IPS-NIHi11 (cell line): ENCODE data around the gene ZBTB18.
A peak's percentile ranks its signal among the peaks of the same experiment; 100 is the strongest.

Experiments
- DNase-seq: peaks from one replicate; pipeline ENCODE4 v3.0.0; 2012; ENCODE audit warnings: mixed read lengths, low spot score

Gene ZBTB18

DNA sequence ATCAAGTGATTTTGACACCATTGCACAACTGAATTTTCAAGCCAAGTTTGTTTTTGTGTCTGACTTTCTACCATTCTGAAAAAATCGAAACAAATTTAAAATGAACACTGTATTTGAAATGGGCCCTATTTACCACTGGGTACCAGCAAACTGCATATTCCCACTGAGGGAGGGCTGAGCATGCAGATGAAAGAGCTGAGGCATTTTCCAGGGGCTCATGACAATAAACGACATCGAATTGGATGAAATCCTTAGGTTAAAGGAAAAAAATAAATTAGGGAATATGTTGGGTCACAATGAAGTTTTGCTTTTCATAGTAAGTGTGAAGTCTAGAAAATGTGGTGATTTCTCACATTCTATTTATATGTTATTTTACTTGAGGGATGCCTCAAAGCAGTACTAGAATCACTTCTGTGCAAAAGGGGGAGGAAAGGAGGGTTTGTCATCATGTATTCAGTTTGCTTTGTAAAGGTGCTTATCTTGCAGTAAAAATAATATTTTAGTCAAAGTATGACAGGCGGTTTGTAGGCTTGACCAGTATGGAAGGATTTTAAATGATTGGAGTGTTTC, 11.2 kb downstream of the ZBTB18 start:
- no peak for DNase-seq

DNA sequence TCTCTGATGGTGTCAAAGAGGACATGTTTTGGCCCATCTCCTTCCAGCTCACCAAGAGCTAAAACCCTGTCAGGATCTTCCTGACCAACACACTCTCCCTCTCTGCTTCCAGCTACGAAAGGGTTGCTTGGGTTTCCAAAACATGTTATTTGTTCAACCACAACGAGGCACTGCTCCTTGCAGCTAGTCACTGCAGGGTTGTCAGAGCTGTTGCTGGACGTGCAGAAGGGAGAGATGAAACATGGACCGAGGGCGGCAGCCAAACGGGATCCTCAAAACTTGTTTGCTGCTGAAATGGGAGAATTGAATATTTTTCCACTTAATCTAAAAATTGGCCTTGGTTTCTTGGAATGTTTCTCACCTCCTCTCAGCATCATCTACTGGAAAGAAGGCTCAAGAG, 12.4 kb downstream of the ZBTB18 start:
- DNase-seq: no peak

DNA sequence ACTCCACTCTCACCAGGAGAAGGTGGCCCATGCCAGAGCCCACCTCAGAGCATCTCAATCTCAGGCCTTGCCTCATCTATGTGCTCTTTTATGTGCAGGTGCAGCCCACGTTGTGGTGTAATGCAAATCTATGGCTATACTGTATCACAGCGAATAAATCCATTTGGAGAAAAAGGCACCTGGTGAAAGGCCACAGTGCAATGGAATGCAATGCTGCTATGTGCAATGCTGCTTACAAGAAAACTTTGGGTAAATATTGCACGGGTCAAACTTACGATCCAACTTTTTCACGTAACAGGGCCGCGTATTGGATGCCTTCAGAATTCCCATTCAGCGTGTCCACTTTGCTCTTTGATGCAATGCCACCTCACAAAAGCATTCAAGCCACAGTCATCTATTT, 13.5 kb downstream of the ZBTB18 start:
- no peak for DNase-seq

DNA sequence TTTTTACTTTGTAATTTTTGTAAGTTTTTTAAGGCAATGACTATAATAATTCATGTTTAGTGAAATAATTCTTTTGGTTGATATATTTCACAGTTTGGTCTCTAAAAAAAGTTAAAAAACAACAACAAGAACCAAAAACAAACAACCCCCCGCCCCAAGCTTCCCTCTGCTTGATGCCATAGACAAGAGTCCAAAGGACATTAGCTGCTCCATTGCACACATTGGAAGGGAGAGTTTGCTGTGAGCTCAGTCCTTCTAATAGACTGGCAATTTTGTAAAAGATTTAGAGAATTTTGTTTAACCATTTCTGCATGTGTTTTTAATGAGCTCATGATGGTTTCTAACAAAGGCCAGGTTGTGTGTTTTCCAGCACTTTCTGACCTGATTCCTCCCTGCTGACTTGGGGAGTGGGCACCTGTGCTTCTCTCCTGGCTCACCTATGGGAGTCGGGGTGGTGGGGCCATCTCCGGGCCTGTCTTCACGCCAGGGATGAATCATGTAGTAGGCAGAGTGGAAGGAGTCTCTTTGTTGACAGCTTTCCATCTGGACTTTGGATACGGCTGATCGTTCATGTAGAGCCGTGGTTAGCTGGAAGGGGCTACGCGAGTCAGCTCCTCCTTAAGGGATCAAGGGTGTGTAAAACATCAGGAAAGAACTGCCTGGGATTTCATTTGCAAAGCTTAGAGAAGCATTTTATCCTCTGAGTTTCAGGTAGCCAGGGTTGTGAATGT, 14.1 kb downstream of the ZBTB18 start:
- no peak for DNase-seq

DNA sequence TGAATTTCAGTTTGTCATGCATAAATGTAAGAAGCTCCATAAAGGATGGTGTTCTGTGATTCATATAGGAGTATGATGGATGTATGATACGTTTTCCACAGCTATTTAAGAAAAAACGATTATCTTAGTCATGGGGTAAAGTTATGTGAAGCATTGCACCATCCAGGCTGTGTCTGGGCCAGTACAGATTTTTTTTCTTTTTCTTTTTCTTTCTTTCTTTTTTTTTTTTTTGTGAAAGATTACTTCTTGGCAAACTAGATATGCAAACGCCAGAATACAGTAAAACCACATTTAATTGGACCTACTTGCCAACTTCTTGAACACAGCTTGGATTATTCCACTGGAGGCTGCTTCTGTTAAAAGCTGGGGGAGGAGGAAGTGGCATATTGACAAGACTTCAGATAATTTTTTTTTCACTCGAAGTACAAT, 14.9 kb downstream of the ZBTB18 start:
- DNase-seq: no peak

DNA sequence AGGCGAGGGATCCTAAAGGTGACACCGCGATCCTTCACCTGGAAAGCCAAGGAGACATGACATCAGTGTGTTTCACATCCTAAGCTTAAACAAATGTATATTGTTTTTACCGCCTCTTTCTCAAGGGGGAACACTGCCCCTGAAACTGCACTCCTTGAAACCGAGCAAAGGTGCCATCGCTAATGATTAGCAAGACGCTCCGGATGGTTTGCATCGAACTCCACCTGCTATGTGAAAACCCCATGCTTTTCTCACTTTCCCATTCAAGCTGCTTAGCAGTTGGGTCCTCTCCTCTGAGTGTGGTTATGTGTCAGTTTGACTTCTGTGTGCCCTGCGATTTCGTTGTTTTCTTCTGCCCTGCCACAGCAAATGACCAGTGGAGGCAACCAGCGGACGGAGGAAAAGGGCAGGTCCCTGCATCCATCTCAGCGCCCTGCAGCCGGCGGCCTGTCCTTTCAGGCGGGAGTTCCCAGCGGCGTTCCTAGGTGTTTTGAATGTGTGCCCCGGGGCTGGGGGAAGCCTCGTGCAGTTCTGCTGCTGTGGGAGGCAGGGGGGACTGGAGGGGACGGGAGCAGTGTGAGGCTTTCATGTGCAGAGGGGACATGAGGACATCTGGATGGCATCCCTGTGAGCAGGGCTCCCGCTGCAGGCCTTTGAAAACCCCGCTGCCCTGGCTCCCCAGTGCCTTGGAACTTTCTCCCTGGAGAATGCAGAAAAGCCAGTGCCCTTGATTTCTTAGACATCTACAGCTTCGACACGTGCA, 16.1 kb downstream of the ZBTB18 start:
- peak; percentile 38 for DNase-seq

DNA sequence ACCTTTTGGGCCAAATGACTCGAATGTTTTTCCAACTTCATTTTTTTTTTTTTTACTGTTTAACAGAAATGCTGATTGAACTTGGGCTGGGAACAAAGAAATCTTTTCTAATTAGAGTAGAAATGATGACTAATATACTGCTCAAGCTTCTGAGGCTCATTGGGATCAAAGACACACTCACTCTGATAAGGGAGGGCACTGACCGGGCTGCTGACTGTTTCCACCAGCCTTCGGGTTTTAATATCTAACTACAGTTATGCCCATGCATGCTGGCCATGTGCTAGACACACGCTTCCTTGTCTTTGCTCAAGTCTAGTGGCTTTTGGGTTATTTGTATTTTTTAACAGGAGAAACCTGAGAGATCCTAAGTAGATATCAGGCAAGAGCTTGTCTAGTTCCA, 16.8 kb downstream of the ZBTB18 start:
- no peak for DNase-seq

DNA sequence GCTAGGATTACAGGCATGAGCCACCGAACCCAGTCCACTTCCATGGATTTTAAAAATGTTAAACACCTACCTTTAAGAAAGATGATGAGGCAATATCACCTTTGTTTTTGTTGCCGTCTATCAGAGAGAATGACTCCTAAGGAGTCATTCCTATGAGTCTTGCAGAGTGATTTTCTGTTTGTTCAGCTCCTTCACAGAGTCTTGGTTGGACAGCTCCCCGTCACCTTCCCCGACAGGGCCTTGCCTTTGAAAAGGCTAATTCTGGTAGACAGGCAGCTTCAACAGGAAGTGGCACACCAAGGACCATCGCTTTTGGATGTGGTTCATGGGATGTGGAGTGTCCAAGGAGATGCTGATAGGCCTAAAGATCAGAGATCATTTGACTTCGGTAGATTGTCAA, 17.5 kb downstream of the ZBTB18 start:
- no peak for DNase-seq

DNA sequence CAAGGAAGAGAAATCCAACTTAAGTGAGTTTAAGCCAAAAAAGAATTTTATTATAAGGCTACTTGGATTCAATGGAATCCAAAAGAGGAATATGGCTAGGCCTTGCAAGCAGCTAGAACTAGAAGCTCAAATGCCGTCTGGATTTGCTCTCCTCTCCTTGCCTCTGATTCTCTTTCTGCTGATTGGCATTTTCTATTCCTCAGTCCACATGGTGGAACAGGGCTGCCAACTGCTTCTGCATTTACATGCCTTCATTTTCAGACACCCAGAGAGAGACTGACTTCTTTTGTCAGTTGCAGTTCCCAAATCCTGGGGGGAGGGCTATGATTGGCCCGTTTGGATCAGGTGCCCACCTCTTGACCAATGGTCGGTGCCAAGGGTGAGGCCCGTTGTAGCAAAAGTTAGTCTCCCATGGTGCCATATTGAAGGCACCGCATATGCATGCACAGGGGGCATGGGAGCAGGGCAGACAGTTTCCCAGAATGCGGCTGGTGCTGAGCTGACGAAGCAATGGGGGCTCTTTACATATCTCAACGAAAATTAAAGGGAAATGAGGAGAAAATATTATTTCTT, 18.3 kb downstream of the ZBTB18 start:
- no peak for DNase-seq

DNA sequence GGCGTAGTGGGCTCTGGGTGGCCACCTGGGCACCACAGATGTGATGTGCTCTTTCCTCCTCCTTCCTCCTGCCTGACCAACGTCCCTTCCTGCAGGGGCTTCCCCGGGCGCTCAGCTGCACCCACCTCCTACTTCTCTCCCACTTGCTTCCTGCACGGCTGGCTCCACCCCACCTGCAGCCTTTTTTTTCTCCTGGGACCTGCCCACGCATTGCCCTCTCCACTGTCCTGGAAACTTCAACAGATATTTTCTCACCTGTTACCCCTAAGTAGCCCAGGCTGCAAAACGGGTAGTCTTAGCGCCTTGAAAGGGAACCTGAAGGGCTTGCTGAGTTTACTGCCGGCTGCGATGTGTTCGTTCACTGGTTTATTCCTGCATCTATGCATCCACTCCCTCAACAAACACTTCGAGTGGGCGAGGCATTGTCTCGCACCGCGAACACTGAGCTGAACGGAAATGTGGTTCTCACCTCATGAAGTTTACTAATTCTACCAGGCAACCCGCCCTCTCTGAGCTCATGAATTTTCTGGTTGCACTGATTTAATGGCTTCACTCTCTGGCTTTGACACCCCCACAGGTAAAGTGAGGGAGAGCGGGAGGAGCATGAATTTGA, 23.6 kb downstream of the ZBTB18 start:
- DNase-seq: no peak

DNA sequence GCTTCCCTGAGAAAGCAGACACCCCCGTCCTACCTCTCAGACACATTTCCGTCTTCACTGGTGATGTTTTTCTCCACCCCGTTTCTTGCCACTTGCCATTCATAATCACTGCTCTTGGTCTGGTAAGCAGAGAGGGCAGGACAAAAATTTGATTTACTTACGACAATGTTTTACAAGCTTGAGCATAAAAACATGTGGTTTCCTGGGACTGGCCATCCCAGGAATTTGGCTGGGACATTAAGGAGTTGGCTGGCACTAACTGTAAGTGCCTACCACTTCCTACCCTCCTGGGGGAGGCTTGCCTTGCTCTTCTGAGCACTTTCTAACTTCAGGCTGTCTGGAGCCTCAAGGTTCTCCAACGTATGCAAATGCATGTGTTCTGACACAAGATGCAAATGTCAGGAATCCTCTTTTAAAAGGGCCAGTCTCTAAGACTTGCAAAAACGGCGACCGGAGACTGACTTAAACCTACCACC, 24.2 kb downstream of the ZBTB18 start:
- peak; percentile 32 for DNase-seq

DNA sequence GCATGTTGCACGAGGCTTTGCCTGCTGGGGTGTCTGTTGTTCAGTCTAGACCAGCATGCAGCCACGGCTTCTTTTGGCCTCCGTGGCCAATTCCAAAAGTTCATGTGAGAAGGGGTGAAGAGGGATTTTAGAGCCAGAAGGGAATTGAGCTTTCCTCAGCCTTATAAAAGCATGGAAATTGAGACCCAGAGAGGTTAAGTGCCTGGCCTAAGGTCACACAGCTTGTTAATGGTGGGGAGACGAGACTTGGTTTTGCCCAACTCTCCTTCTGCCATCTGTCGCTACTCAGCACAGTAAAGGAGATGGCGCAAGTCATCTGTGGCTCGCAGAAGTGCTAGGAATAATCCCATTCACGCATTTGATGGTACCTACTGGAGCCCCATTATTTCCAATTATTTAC, 25.7 kb downstream of the ZBTB18 start:
- DNase-seq: no peak

DNA sequence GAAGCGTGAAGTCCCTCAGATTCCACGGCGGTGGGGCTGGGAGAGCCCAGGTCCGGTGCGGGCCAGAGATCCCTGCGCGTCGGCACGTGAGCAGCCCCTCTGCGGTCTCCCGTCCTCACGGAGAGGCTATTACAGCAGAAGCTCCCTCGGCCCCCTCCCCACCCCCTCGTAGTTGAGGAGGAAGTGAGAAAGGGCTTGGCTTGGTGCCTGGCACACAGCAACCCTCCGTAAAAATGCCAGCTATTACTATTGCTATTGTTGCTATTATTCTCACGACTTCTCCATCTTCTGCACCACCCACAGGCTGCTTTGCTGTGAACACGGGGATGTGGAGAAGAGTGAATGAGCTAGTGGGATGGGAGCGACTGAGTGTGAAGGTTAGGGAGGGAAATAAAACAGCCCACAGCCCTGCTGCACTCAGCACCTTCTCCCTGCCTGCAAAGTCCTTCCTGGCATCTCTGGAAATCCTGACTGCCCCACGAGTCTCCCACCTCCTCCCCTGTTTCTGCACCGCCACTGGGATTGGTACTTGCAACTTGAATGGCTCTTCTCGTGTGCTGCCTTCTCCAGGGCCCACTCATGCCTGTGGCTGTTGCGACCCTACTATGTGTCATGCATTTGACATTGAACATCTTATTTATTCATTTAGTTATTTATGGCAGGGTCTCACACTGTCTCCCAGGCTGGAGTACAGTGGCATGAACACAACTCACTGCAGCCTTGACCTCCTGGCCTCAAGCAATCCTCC, 26.6 kb downstream of the ZBTB18 start:
- no peak for DNase-seq

DNA sequence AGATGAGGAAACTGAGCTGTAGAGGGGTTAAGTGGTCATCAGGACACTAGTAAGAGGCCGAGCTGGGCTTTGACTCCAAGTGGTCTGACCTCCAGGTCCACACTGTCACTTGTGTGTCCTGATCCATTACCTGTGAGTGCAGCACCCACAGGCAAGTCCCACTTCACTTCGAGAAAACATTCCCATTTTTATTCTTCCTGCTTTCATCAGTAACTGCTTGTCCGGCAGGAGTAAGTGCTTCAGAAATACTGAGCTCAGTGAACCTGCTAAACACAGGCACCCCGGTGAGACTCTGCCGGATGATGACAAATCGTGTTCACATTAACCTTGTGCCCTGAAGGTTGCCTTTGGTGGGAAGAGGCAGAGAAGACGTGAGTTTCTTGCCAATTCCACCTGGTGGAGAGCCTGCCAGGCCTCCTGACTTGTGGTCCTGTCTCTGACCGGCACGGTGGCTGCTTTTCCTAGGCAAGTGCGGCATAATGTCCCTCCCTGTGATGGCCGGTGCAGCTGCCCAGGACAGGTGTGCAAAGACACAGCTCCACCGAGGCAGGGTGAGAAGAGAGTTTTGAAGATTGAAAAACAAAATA, 29.4 kb downstream of the ZBTB18 start:
- no peak for DNase-seq

DNA sequence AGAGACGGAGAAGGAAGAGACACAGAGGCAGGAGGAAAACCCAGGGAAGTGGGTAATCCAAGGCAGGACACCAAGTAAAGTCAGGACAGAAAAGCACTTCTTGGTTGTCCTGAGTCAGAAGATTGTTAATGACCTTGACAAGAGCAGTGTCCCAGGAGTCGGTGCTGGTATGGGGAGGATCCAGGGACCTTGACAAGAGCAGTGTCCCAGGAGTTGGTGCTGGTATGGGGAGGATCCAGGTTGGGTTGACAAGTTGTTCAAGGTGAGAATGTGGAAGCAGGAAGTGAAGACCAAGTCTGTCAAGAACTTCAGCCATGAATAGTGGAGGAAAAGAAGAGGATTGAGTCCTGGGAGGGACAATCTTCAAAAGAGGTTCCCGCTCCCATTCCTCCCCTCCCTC, 31.9 kb downstream of the ZBTB18 start:
- DNase-seq: no peak

DNA sequence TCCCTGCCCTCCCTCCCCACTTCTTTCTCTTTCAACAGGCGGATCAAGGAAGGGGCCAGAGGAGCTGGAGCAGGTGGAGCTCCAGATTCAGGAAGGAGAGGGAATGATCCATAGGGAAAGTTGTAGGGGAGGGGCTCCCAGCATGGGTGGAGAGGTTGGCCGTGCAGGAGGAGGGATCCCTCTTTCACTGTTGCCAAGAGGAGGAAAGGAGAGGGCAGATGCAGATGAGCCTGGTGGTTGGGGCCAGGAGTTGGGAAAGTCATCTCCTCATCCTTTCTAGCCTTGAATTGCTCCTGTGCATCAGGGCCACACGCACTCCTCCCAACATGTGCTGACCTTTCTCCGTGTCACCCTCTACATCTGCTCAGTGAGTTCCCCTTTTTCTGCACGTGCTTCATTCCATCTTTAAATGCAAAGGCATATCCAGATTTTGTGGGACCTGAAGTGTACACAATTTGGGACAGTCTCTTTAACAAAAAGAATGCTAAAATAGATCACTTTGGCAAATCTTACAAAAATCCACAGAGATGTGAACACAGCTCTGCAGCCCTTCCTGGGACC, 32.4 kb downstream of the ZBTB18 start:
- DNase-seq: no peak

DNA sequence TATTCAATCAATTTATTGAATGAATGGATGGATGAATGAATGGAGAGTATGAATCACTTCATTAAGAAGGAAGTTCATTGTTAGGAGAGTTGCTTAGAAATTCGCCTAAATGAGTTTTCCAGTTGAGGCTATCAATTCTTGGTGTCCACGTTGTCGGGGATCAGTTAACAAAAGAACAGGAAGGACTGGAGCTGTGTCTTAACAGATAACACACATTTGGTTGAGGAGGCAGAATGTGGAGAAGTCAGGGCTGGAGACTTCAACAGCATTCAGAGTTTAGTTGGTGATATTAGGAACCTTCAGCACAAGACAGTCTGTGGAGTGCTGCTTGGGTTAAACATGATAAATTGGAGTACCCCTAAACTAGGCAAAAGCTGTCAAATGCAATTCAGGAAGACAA, 33.7 kb downstream of the ZBTB18 start:
- DNase-seq: no peak

DNA sequence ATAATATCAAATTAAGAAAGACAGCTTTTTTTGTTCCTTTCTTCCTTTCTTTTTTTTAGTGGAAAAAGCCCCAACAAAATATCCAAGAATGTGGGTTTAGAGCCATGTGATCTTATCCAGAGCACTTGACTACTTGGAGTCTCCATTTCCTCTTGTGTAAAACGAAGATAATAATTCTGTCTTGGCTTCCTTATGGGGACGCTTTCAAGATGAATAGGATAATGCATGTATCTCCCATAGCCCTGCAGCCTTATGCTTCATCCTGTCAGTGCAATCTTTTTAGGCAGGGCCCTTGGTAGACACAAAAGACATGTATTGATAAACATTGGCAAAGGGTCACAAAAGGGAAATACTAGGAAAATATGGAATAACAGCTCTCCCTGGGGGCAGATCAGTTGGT, 34.8 kb downstream of the ZBTB18 start:
- no peak for DNase-seq

DNA sequence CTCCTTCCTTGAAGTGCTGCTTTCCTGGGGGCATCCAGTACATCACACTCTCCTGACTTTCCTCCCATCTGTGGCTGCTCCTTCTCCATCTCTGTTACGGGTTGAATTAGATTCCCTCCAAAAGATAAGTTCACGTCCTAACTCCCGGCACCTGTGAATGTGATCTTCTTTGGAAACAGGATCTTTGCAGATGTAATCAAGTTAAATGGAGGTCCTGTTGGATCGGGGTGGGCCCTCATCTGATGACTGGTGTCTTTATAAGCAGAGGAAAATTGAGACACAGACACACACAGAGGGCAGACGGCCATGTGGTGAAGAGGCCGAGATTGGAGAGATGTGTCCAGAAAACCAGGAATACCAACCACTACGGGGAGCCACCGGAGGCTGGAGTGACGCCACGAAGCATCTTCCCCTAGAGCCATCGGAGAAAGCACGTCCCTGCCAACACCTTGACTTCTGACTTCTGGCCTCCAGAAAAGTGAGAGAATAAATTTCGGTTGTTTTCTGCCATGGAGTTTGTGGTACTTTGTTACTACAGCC, 36.0 kb downstream of the ZBTB18 start:
- no peak for DNase-seq

DNA sequence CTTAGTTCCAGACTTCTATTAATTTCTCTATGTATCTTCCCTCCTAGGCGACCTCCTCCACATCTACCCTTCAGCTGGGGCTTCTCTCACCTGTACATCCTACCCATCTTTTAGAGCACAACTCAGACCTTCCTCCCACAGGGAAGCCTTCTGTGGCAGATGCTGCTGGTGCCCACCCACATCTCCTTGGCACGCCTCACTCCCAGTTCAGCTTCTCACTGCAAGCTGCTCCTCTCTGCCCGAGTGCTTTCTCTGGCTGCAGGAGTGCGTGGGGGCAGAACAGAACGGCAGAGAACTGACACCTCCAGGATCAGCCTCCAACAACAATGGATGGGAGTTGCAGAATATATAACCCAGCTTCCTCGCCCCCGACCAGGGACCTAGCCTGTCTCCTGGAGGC, 36.5 kb downstream of the ZBTB18 start:
- DNase-seq: no peak

DNA sequence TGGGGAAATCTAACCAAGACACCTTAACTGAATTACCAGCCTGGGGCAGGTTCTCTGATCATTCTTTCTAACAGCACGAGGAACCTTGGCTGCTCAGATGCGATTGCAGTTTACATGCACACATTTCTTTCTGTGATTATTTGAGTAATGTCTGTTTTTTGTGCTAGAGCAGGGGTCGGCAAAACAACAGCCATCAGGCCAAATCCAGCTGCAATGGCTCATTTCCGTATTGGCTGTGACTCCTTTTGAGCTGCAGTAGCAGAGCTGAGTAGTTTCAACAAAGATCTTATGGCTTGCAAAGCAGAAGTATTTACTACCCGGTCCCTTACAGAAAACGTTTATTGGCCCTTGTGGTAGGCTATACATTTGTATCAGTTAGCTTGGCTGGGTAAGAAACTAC, 37.1 kb downstream of the ZBTB18 start:
- DNase-seq: no peak
